ENCODE results near the gene PSMA6.

DNA sequence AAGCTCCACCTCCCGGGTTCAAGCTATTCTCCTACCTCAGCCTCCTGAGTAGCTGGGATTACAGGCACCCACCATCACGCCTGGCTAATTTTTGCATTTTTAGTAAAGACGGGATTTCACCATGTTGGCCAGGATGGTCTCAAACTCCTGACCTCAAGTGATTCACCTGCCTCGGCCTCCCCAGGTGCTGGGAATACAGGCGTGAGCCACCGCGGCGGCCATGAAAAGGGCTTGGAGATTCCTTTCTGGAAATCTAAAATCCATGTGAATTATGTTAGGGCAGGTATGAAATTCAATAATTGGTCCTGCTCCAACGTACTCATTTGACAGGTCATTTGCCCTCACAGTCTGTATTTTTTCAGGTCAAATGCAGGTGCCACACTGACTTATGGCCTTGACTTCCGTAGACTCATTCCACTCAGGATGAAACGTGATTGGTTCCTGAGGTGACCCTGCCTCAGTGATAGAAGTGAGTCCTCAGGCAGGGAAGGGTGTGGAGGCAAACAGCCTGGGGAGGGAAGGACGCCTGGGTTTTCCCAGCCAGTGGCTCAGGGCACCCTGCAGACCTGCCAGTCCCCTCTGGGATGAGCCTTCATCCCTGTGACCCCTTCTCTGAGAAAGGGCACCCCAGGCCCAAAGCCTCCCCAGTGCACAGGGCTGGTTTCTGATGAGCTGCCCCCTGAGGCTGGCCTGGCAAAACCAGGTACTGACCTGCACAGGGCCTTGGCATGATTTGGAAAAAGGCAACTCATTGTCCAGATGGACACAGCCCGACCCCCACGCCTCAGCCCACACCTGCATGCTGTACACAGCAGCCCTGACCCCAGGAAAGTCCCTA lies 48.7 kb downstream of the PSMA6 start:
- no peak for TF ChIP-seq EZH2 (IDR thresholded peaks at IDR 0.05; ENCODE audit: low read length, missing control alignments)
- TF ChIP-seq, protein P1, sequence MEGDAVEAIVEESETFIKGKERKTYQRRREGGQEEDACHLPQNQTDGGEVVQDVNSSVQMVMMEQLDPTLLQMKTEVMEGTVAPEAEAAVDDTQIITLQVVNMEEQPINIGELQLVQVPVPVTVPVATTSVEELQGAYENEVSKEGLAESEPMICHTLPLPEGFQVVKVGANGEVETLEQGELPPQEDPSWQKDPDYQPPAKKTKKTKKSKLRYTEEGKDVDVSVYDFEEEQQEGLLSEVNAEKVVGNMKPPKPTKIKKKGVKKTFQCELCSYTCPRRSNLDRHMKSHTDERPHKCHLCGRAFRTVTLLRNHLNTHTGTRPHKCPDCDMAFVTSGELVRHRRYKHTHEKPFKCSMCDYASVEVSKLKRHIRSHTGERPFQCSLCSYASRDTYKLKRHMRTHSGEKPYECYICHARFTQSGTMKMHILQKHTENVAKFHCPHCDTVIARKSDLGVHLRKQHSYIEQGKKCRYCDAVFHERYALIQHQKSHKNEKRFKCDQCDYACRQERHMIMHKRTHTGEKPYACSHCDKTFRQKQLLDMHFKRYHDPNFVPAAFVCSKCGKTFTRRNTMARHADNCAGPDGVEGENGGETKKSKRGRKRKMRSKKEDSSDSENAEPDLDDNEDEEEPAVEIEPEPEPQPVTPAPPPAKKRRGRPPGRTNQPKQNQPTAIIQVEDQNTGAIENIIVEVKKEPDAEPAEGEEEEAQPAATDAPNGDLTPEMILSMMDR (conservative IDR thresholded peaks at IDR 0.05 in 1 of 2, IDR thresholded peaks at IDR 0.05 in 1 of 2; ENCODE audit: low read depth in 1 of 2, low read length in 2 of 2), result no peak
